Right ventricle myocardium superior (tissue), 1 donor: ENCODE results near the gene XPC. TPM values are rescaled to one million over a fixed set of nuclear protein-coding genes. Genes with fewer than 3 reads are reported as not detected.
"Not testable (repeated sequence)": the region's sequence is repeated elsewhere in the genome, so short reads cannot be mapped to it uniquely, and the experiment has no call there.

Experiments used
- ATAC-seq: fragments of 200-7000 bp; cut with Tn5 transposase; one replicate; pipeline ENCODE4 v1.9.1; 2020; ENCODE audit warnings: mild to moderate bottlenecking; ENCODE audit not compliant: poor library complexity
- DNase-seq: peaks from one replicate; pipeline ENCODE4 v3.0.0-alpha.2; 2020
- intact Hi-C: fragments of 100-400 bp; cut with DNase I; formaldehyde crosslinking; loops from one replicate; pipeline ENCODE4 v1.11.2; 2022
- total RNA-seq: library from RNA; stranded (reverse); fragmentation: NEBNext Ultra II Directional; extraction: Animal tissue kit (Norgen Biotek cat#: 25700); gene quantifications from one replicate; pipeline ENCODE4 v1.2.1, GENCODE V29; 2021
- donor health status: DM: no; HTN: yes; CAD: no; lungs with severe emphysema.

XPC gene
- total RNA-seq, 1 donor from 2014 or later = 7.7 TPM

DNA sequence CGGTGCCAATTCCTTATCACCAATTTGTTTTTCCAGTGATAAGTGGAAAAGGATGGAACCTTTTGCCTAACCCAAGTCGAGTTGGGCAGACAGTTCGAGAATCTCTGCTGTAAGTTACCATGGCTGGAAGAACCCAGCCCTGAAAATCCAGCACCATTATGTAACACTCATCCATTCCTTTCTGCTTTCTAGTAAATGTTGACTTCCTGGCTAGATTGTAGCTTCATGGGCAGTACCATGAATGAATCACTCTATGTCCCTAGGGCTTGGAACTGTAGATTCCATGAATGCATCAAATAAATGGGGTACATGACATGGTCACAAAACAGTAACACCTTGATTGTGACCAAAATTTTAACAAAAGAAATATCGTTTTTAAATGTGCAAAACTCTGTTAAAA, 67.7 kb downstream of the XPC start:
- DNase-seq (no peak), ATAC-seq (no peak)
- intact Hi-C loops = no loop called here

DNA sequence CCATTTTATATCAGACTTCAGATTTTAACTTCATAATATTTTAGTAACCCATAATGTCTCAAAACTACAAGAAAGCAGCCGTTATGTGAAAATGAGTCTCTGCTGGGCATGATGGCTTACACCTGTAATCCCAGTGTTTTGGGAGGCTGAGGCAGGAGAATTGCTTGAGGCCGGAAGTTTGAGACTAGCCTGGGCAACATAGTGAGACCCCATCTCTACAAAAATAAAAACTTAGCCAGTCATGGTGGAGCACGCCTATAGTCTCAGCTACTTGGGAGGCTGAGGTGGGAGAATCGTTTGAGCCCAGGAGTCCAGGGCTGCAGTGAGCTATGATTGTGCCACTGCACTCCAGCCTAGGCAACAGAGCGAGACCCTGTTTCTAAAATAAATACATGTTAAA, 68.6 kb downstream of the XPC start:
- DNase-seq, intact Hi-C loops: not testable (repeated sequence)

DNA sequence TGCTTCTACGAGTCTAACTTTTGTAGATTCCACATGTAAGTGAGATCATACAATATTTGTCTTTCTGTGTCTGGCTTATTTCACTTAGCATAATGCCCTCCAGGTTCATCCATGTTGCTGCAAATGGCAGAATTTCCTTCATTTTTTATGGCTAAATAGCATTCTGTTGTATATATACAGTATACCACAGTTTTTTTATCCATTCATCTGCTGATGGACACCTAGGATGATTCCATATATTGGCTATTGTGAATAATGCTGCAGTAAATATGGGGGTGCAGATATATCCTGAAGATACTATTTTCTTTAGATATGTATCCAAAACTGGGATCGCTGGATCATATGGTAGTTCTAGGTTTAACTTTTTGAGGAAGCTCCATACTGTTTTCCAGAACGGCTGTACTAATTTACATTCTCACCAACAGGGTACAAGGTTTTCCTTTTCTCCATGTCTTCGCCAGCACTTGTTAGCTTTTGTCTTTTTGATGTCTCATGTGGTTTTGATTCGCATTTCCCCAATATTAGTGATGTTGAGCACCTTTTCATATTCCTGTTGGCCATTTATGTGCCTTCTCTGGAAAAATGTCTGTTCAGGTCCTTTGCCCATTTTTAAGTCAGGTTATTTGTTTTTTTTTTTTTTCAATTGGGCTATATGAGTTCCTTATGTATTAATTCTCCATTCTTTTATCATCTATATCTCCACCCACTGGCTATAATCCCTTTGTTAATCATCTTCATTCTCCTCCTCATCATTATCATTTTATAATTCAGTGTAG, 80.6 kb downstream of the XPC start:
- intact Hi-C loops = no loop called here
- no peak for DNase-seq

More for the DNA sequence above, 68.6 kb downstream of the XPC start:
- not testable (repeated sequence) for ATAC-seq

DNA sequence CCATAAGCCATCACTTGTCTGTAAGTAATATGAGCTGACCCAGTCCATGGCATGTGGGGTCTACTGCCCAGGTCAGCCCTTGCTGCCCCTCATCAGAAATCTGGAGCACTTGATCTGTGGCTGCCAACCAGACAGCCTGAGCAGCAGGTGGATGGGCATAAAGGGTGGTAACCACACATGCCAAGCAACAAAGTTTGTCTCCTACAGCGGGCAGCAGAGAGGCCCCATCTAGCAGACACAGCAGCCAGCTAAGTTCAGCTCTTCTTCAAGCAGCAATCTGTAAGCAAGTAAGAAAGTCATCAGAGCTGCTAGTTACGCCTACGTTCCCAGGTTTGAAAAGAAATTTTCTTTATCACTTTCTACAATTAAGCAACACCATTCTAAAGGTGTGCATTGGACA, 81.7 kb downstream of the XPC start:
- intact Hi-C loops = no loop called here
- no peak for DNase-seq
- ATAC-seq = no peak

More for the DNA sequence above, 80.6 kb downstream of the XPC start:
- ATAC-seq = no peak

Other genes with a start within 250 kb of the XPC start
- 35.9 TPM for gene CHCHD4, start 53.7 kb downstream of the XPC start, total RNA-seq
- 32.1 TPM for gene TMEM43, start 53.5 kb downstream of the XPC start, total RNA-seq
- 16.8 TPM for gene LSM3, start 216 bp upstream of the XPC start, total RNA-seq
- gene SLC6A6, start 224.0 kb upstream of the XPC start, total RNA-seq = 13.5 TPM